ENCODE results near the gene HOXB5.

The HOXB5 gene

GRCh38 chr17:48544349-48545021 is 49.1 kb downstream of the HOXB5 start:
- Mint-ChIP-seq H3K36me3 (ENCODE audit: low read depth) (peaks cover 22% of the 10 kb centered on the region), H3K4me1 (peaks cover 75% of the 10 kb centered on the region), H3K27ac (peak overlapping the region; percentile 99 to 100 (median 99)), H3K9me3 (no peaks in the 10 kb centered on the region), H3K27me3 (ENCODE audit: low read depth) (no peaks in the 10 kb centered on the region), H3K4me3 (peak overlapping the region; percentile 92 to 97 (median 95))
- TF ChIP-seq, protein P1, sequence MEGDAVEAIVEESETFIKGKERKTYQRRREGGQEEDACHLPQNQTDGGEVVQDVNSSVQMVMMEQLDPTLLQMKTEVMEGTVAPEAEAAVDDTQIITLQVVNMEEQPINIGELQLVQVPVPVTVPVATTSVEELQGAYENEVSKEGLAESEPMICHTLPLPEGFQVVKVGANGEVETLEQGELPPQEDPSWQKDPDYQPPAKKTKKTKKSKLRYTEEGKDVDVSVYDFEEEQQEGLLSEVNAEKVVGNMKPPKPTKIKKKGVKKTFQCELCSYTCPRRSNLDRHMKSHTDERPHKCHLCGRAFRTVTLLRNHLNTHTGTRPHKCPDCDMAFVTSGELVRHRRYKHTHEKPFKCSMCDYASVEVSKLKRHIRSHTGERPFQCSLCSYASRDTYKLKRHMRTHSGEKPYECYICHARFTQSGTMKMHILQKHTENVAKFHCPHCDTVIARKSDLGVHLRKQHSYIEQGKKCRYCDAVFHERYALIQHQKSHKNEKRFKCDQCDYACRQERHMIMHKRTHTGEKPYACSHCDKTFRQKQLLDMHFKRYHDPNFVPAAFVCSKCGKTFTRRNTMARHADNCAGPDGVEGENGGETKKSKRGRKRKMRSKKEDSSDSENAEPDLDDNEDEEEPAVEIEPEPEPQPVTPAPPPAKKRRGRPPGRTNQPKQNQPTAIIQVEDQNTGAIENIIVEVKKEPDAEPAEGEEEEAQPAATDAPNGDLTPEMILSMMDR (IDR thresholded peaks at IDR 0.05; ENCODE audit: unreplicated experiment in 3 of 3) = no peak

DNA sequence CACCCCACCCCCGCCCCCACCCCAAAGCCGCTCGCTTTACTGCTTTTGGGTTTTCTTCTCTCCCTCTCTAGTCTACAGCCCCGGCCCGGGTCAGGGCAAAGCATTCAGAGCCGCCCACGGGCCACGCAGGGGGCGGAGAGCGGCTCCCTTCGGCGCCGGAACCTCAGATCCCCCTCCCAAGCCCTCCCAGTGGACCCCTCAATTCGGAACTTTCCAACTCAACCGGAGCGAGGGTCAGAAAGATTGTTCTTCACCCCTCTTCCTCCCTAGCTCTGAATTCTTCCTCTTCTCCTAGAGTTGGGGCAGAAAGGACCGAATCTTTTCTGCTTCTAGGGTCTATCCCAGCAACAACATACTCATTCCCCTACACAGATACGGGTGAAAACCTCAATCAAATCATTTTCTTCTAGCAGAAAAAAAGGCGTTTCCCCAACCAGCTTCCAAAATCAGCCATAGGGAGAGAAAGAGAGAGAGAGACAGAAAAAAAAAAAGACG is 49.7 kb downstream of the HOXB5 start:
- H3K9me3 Mint-ChIP-seq = no peaks in the 10 kb centered on the region
- TF ChIP-seq, protein P1 (IDR thresholded peaks at IDR 0.05; ENCODE audit: unreplicated experiment in 3 of 3) = no peak
- H3K36me3 Mint-ChIP-seq (ENCODE audit: low read depth) = peaks cover 18% of the 10 kb centered on the region
- no peaks in the 10 kb centered on the region for H3K27me3 Mint-ChIP-seq (ENCODE audit: low read depth)
- peaks cover 73% of the 10 kb centered on the region for H3K4me1 Mint-ChIP-seq
- H3K4me3 Mint-ChIP-seq = peak overlapping the region; percentile 92 to 97 (median 95)
- H3K27ac Mint-ChIP-seq = peak overlapping the region; percentile 99 to 100 (median 99)

DNA sequence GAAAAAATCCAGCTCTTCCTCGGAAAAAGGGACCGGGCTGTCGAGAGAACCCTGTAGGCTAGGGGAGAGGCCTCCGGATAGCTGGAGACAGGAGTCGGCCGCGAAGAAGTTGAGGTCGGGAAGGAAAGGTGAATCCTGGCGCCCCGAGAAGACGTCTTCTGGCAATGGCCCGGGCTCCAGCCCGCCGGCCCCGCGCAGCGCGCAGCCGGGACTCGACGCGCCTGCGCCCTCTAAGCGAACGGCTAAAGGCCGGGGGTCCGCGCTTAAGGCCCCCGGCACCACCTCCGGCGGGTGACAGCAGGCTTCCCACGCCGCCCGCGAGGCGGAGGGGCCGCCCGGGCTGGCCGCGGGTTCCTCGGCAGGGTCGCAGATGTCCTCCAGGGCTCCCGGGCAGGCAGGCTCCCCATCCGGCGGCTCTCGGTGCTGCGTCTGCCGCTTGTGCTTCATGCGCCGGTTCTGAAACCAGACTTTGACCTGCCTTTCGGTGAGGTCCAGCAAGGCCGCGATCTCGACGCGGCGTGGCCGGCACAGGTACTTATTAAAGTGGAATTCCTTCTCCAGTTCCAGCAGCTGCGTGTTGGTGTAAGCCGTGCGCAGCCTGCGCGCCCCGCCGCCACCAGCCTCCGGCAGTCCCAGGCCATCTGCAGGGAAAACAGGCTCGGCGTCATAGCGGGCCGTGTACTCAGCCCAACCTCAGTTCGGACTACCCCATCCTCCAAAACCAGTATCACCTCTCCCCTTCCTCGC is 50.3 kb downstream of the HOXB5 start:
- H3K9me3 Mint-ChIP-seq = no peaks in the 10 kb centered on the region
- peak overlapping the region; percentile 99 to 100 (median 99) for H3K27ac Mint-ChIP-seq
- peaks cover 14% of the 10 kb centered on the region for H3K36me3 Mint-ChIP-seq (ENCODE audit: low read depth)
- peak overlapping the region; percentile 95 to 99 (median 97) for H3K4me3 Mint-ChIP-seq
- H3K4me1 Mint-ChIP-seq = peaks cover 68% of the 10 kb centered on the region
- TF ChIP-seq, protein P1 (IDR thresholded peaks at IDR 0.05; ENCODE audit: unreplicated experiment in 3 of 3) = peak in 2 of 3 experiments; percentile 20 to 36
- H3K27me3 Mint-ChIP-seq (ENCODE audit: low read depth) = no peaks in the 10 kb centered on the region

- Mint-ChIP-seq H3K9me3 (no peaks in the 10 kb centered on the region), H3K4me1 (peaks cover 62% of the 10 kb centered on the region), H3K27me3 (ENCODE audit: low read depth) (no peaks in the 10 kb centered on the region), H3K36me3 (ENCODE audit: low read depth) (peaks cover 13% of the 10 kb centered on the region), H3K27ac (peak overlapping the region; percentile 98 to 100 (median 99)), H3K4me3 (peak overlapping the region; percentile 95 to 99 (median 95))
- TF ChIP-seq, protein P1 (IDR thresholded peaks at IDR 0.05; ENCODE audit: unreplicated experiment in 3 of 3) = no peak
Observed at GRCh38 chr17:48542698-48543106, 50.9 kb downstream of the HOXB5 start.

- Mint-ChIP-seq H3K27me3 (ENCODE audit: low read depth) (no peaks in the 10 kb centered on the region), H3K4me1 (peaks cover 61% of the 10 kb centered on the region), H3K4me3 (peak overlapping the region; percentile 95 to 99 (median 95)), H3K9me3 (no peaks in the 10 kb centered on the region), H3K27ac (peak overlapping the region; percentile 98 to 100 (median 99)), H3K36me3 (ENCODE audit: low read depth) (peaks cover 13% of the 10 kb centered on the region)
- TF ChIP-seq, protein P1 (IDR thresholded peaks at IDR 0.05; ENCODE audit: unreplicated experiment in 3 of 3) = no peak
Observed at GRCh38 chr17:48542114-48542656, 51.4 kb downstream of the HOXB5 start.

Data from nephron (organoid).